Uterus (tissue), 4 donors: ENCODE results near the gene PDK2. TPM values are rescaled to one million over a fixed set of nuclear protein-coding genes. Genes with fewer than 3 reads are reported as not detected.

Experiments used
- DNase-seq, 2 donors: peaks; one replicate each; pipeline ENCODE4 v3.0.0-alpha.2; 2019 to 2020
- H3K27ac ChIP-seq, 2 donors: fragments of 200-600 bp; sonication (generic); 1 replicate in 1 of 2; 2 replicates in 1 of 2; pipeline ENCODE4 v1.5.1; 2016 to 2018
- H3K27me3 ChIP-seq, 2 donors: fragments of 200-600 bp; sonication (generic); one replicate each; pipeline ENCODE4 v1.5.1; 2018 to 2019; ENCODE audit warnings: control low read depth in 1 of 2
- H3K36me3 ChIP-seq, 2 donors: fragments of 200-600 bp; sonication (generic); one replicate each; pipeline ENCODE4 v1.5.1; 2019; ENCODE audit warnings: control low read depth in 1 of 2
- H3K4me1 ChIP-seq, 2 donors: fragments of 200-600 bp; sonication (generic); one replicate each; pipeline ENCODE4 v1.5.1; 2018 to 2019; ENCODE audit warnings: control low read depth in 1 of 2
- H3K4me3 ChIP-seq, 2 donors: fragments of 200-600 bp; sonication (generic); 1 replicate in 1 of 2; 2 replicates in 1 of 2; pipeline ENCODE4 v1.5.1; 2018 to 2019; ENCODE audit warnings: mild to moderate bottlenecking in 1 of 2
- H3K9me3 ChIP-seq, 2 donors: fragments of 200-600 bp; sonication (generic); one replicate each; pipeline ENCODE4 v1.5.1; 2019; ENCODE audit warnings: control low read depth in 1 of 2
- CTCF ChIP-seq, 4 experiments: fragments of 200-600 bp in 2 of 4; fragments of 450-650 bp in 2 of 4; sonication (generic) in 2 of 4; IDR thresholded peaks; one replicate each; pipeline ENCODE4 v1.5.1; 2016 to 2019; ENCODE audit warnings: antibody characterized with exemption in 4 of 4, mild to moderate bottlenecking in 2 of 4, moderate library complexity in 1 of 4
- POLR2A ChIP-seq, 2 donors: fragments of 450-650 bp; IDR thresholded peaks; one replicate each; pipeline ENCODE4 v1.6.1; 2016; ENCODE audit warnings: antibody characterized with exemption in 2 of 2, mild to moderate bottlenecking in 1 of 2, moderate library complexity in 1 of 2
- intact Hi-C: fragments of 100-400 bp; cut with DNase I; formaldehyde crosslinking; loops from one replicate; pipeline ENCODE4 v1.15.1; 2023; ENCODE audit warnings: low total_unique reads
- total RNA-seq, 4 donors: library from RNA; depleted of rRNA in 3 of 4; stranded (reverse); fragments of >200 nt in 3 of 4; gene quantifications; one replicate each; pipeline versions ENCODE4 v1.1.0 to v1.2.4, GENCODE V29; 2014 to 2023
- donor health status: DM: yes; HTN: yes; CAD: no.

Gene PDK2
- total RNA-seq, 4 donors from 2014 or later, result 12.9 to 62.6 (median 32.4) TPM

GRCh38 chr17:50087246-50087911 lies 7.8 kb upstream of the PDK2 start:
- DNase-seq, result peak; percentile 71 to 79
- H3K27ac ChIP-seq, result no peak overlapping the region
- H3K4me3 ChIP-seq, result no peak overlapping the region

DNA sequence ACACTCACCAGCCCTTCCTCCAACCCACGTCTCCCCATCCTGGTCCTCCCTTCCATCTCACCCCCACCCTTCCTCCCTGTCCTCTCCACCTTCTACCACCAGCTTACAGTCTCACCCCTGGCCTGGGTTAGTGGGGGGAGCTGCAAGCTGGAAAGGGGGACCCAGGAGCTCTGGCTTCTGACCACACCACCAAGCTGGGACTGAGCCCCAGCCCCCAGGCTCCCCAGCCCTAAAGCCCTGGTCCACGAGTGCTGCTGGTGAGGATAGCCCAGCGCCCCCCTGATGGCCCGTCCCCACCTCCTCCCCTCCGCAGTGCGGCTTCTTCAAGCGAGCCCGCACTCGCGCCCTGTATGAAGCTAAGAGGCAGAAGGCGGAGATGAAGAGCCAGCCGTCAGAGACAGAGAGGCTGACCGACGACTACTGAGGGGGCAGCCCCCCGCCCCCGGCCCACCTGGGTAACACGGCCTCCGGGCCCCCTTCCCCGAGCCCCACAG lies 7.2 kb upstream of the PDK2 start:
- Histone ChIP-seq H3K36me3 (no peaks in the 10 kb centered on the region), H3K9me3 (no peaks in the 10 kb centered on the region), H3K4me1 (no peaks in the 10 kb centered on the region), H3K27ac (no peak overlapping the region), H3K4me3 (no peak overlapping the region), H3K27me3 (no peaks in the 10 kb centered on the region)
- DNase-seq, result no peak
- no peak for TF ChIP-seq CTCF (IDR thresholded peaks at IDR 0.05)
- TF ChIP-seq POLR2A (IDR thresholded peaks at IDR 0.05), result no peak
- intact Hi-C loops, result loop anchor here (2.0 kb wide), 1 partner anchor 61 kb away; no protein-coding TSS in a partner anchor

More at GRCh38 chr17:50087246-50087911, 7.8 kb upstream of the PDK2 start:
- Histone ChIP-seq H3K36me3 (no peaks in the 10 kb centered on the region), H3K4me1 (no peaks in the 10 kb centered on the region), H3K9me3 (no peaks in the 10 kb centered on the region), H3K27me3 (no peaks in the 10 kb centered on the region)
- intact Hi-C loops, result no loop called here
- TF ChIP-seq CTCF (IDR thresholded peaks at IDR 0.05) (peak; percentile 95 to 97 (median 96)), POLR2A (IDR thresholded peaks at IDR 0.05) (no peak)

DNA sequence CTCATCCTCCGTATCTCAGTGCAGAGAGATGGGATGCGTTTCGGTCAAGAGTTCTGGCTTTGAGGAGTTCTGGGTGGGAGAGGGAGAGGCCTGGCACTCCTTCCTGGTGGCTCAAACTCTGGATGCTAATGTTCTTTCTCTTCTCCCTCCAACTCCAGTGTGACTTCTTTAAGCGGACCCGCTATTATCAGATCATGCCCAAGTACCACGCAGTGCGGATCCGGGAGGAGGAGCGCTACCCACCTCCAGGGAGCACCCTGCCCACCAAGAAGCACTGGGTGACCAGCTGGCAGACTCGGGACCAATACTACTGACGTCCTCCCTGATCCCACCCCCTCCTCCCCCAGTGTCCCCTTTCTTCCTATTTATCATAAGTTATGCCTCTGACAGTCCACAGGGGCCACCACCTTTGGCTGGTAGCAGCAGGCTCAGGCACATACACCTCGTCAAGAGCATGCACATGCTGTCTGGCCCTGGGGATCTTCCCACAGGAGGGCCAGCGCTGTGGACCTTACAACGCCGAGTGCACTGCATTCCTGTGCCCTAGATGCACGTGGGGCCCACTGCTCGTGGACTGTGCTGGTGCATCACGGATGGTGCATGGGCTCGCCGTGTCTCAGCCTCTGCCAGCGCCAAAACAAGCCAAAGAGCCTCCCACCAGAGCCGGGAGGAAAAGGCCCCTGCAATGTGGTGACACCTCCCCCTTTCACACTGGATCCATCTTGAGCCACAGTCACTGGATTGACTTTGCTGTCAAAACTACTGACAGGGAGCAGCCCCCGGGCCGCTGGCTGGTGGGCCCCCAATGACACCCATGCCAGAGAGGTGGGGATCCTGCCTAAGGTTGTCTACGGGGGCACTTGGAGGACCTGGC lies 6.0 kb upstream of the PDK2 start:
- no peak for DNase-seq
- no peaks in the 10 kb centered on the region for H3K9me3 ChIP-seq
- TF ChIP-seq CTCF (IDR thresholded peaks at IDR 0.05) (no peak), POLR2A (IDR thresholded peaks at IDR 0.05) (no peak)
- H3K36me3 ChIP-seq, result no peaks in the 10 kb centered on the region
- no peaks in the 10 kb centered on the region for H3K4me1 ChIP-seq
- no peak overlapping the region for H3K27ac ChIP-seq
- intact Hi-C loops, result loop anchor here (2.0 kb wide), 1 partner anchor 62 kb away; no protein-coding TSS in a partner anchor
- no peak overlapping the region for H3K4me3 ChIP-seq
- no peaks in the 10 kb centered on the region for H3K27me3 ChIP-seq

DNA sequence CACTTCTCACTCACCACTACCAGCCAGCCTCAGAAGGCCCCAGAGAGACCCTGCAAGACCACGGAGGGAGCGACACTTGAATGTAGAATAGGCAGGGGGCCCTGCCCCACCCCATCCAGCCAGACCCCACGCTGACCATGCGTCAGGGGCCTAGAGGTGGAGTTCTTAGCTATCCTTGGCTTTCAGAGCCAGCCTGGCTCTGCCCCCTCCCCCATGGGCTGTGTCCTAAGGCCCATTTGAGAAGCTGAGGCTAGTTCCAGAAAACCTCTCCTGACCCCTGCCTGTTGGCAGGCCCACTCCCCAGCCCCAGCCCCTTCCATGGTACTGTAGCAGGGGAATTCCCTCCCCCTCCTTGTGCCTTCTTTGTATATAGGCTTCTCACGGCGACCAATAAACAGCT lies 5.1 kb upstream of the PDK2 start:
- intact Hi-C loops, result no loop called here
- Histone ChIP-seq H3K4me1 (no peaks in the 10 kb centered on the region), H3K9me3 (no peaks in the 10 kb centered on the region), H3K36me3 (no peaks in the 10 kb centered on the region), H3K4me3 (no peak overlapping the region), H3K27ac (no peak overlapping the region), H3K27me3 (no peaks in the 10 kb centered on the region)
- no peak for DNase-seq
- TF ChIP-seq POLR2A (IDR thresholded peaks at IDR 0.05) (no peak), CTCF (IDR thresholded peaks at IDR 0.05) (no peak)
